ENCODE measurements around the gene ST3GAL2. TPM values are rescaled to one million over a fixed set of nuclear protein-coding genes. Genes with fewer than 3 reads are reported as not detected.

The ST3GAL2 gene
- total RNA-seq, 1 experiment from 2014 or later, result 45.9 TPM

- no peaks in the 10 kb centered on the region for H3K9me3 Mint-ChIP-seq
- H2BK15ac ChIP-seq (ENCODE audit: low read depth, low read length), result no peak overlapping the region
- no peak overlapping the region for H3K27ac ChIP-seq (ENCODE audit: insufficient read length, low read depth, low read length)
- no peaks in the 10 kb centered on the region; the same call in 1 of the 2 replicates for H3K79me2 ChIP-seq (ENCODE audit: insufficient read depth, low read length)
- H3K9ac ChIP-seq (ENCODE audit: extremely low read depth, insufficient read length, low read length), result no peak overlapping the region
- no peak for DNase-seq
- H2BK12ac ChIP-seq (ENCODE audit: insufficient read length, low read depth, low read length), result no peak overlapping the region
- H4K91ac ChIP-seq (ENCODE audit: insufficient read length, low read depth, low read length), result no peak overlapping the region
- no peaks in the 10 kb centered on the region for H3K4me1 ChIP-seq (ENCODE audit: insufficient read depth, low read length)
- H4K20me1 ChIP-seq (ENCODE audit: control insufficient read depth, insufficient read depth, insufficient read length), result no peaks in the 10 kb centered on the region
- no peak overlapping the region for H3K4ac ChIP-seq (ENCODE audit: low read depth, low read length)
- H4K8ac ChIP-seq (replicated peaks; ENCODE audit: insufficient read length, low read depth, low read length), result no peak overlapping the region
- H2BK20ac ChIP-seq (ENCODE audit: low read depth, low read length, poor library complexity, severe bottlenecking), result no peak overlapping the region
- H2BK5ac ChIP-seq (ENCODE audit: insufficient read length, low read length), result no peak overlapping the region
- H3K9me3 ChIP-seq (ENCODE audit: control insufficient read depth, low read depth, low read length), result no peaks in the 10 kb centered on the region
- no peak overlapping the region for H3K14ac ChIP-seq (ENCODE audit: insufficient read depth, low read length)
- H3K23ac ChIP-seq (ENCODE audit: insufficient read length, low read depth, low read length), result no peak overlapping the region
- no peak overlapping the region for H2AK5ac ChIP-seq (ENCODE audit: insufficient read length, low read length)
- no peaks in the 10 kb centered on the region for H3K27me3 ChIP-seq (ENCODE audit: insufficient read depth, low read length)
- peaks cover 7 to 11% of the 10 kb centered on the region in 2 experiments; a peak in 3 of 4 replicates for H3K4me1 Mint-ChIP-seq
- H3K4me2 ChIP-seq (ENCODE audit: insufficient read depth, insufficient read length, low read length), result no peak overlapping the region
- WGBS (ENCODE audit: extremely low coverage, insufficient read length, low lambda C conversion rate), result no CpG with 5 or more reads among the region's 2 CpGs
- H3T11ph ChIP-seq (ENCODE audit: low read length), result no peak overlapping the region
- H3K56ac ChIP-seq (ENCODE audit: insufficient read length, low read depth, low read length), result no peak overlapping the region
- peaks cover 12 to 37% (median 19%) of the 10 kb centered on the region in 3 experiments; a peak in 6 of 7 replicates for H3K36me3 Mint-ChIP-seq (ENCODE audit: insufficient read depth in 1 of 3, low read depth in 3 of 3)
- no peak overlapping the region for H3K27ac Mint-ChIP-seq
- peaks cover 3% of the 10 kb centered on the region for H3K23me2 ChIP-seq (ENCODE audit: insufficient read length, low read depth, low read length, poor library complexity, severe bottlenecking)
- H3K4me3 Mint-ChIP-seq, result no peak overlapping the region
- H4K5ac ChIP-seq (ENCODE audit: insufficient read length, low read depth, low read length), result no peak overlapping the region
- H3K79me1 ChIP-seq (ENCODE audit: insufficient read depth, low read depth, low read length, poor library complexity, severe bottlenecking), result peaks cover 4% of the 10 kb centered on the region
- H2AFZ ChIP-seq (ENCODE audit: low read length), result no peak overlapping the region
- TF ChIP-seq, protein P1, sequence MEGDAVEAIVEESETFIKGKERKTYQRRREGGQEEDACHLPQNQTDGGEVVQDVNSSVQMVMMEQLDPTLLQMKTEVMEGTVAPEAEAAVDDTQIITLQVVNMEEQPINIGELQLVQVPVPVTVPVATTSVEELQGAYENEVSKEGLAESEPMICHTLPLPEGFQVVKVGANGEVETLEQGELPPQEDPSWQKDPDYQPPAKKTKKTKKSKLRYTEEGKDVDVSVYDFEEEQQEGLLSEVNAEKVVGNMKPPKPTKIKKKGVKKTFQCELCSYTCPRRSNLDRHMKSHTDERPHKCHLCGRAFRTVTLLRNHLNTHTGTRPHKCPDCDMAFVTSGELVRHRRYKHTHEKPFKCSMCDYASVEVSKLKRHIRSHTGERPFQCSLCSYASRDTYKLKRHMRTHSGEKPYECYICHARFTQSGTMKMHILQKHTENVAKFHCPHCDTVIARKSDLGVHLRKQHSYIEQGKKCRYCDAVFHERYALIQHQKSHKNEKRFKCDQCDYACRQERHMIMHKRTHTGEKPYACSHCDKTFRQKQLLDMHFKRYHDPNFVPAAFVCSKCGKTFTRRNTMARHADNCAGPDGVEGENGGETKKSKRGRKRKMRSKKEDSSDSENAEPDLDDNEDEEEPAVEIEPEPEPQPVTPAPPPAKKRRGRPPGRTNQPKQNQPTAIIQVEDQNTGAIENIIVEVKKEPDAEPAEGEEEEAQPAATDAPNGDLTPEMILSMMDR (conservative IDR thresholded peaks at IDR 0.05), result no peak
- H3K18ac ChIP-seq (ENCODE audit: insufficient read length, low read depth, low read length), result no peak overlapping the region
- H3K27me3 Mint-ChIP-seq (ENCODE audit: low read depth), result no peaks in the 10 kb centered on the region
- no peak overlapping the region for H2BK120ac ChIP-seq (ENCODE audit: low read depth, low read length, poor library complexity, severe bottlenecking)
Observed at GRCh38 chr16:70349783-70350182, 89.1 kb downstream of the ST3GAL2 start.
